Naive thymus-derived CD4-positive, alpha-beta T cell (primary cell): ENCODE results near the gene SLC4A7. TPM values are rescaled to one million over a fixed set of nuclear protein-coding genes. Genes with fewer than 3 reads are reported as not detected.

Source experiments
- ATAC-seq: fragments of 150-1000 bp; cut with Tn5 transposase; 2 replicates; pipeline ENCODE4 v1.10.0; 2021; ENCODE audit warnings: mild to moderate bottlenecking, moderate library complexity
- CTCF ChIA-PET: fragments of 350-600 bp; sonication (Branson Sonifier 250); formaldehyde crosslinking; loops from one replicate; lab custom pipeline; 2021; ENCODE audit warnings: antibody characterized with exemption; lab: Charles Lee
- POLR2A ChIA-PET: fragments of 350-600 bp; sonication (Branson Sonifier 250); formaldehyde crosslinking; loops from one replicate; lab custom pipeline; 2021; ENCODE audit warnings: antibody characterized with exemption, inconsistent platforms; lab: Charles Lee
- DNase-seq, 9 donors: peaks; one replicate each; pipeline versions ENCODE4 v3.0.0 to v3.0.0-alpha.2; 2020 to 2022; ENCODE audit warnings: mixed read lengths in 1 of 9
- H3K27ac ChIP-seq: one replicate; pipeline ENCODE4 v1.7.0; 2013; ENCODE audit warnings: mild to moderate bottlenecking, low read depth, low read length, moderate library complexity
- H3K27me3 ChIP-seq, 2 donors: one replicate each; pipeline ENCODE4 v1.7.0; 2013; ENCODE audit warnings: low read length in 2 of 2, mild to moderate bottlenecking in 2 of 2, moderate library complexity in 2 of 2; ENCODE audit not compliant: control insufficient read depth in 2 of 2, insufficient read depth in 2 of 2
- H3K36me3 ChIP-seq, 3 experiments: 1 replicate in 2 of 3; 2 replicates in 1 of 3; pipeline ENCODE4 v1.7.0; 2013; ENCODE audit warnings: low read length in 3 of 3, mild to moderate bottlenecking in 3 of 3, moderate library complexity in 1 of 3; ENCODE audit not compliant: insufficient read depth in 3 of 3, control insufficient read depth in 2 of 3
- H3K4me1 ChIP-seq, 2 donors: one replicate each; pipeline ENCODE4 v1.7.0; 2013; ENCODE audit warnings: low read length in 2 of 2, mild to moderate bottlenecking in 2 of 2, moderate library complexity in 1 of 2; ENCODE audit not compliant: control insufficient read depth in 2 of 2, insufficient read depth in 2 of 2
- H3K4me3 ChIP-seq: 2 replicates; pipeline ENCODE4 v1.7.0; 2013; ENCODE audit warnings: mild to moderate bottlenecking, low read length
- H3K9me3 ChIP-seq, 3 experiments: 1 replicate in 2 of 3; 2 replicates in 1 of 3; pipeline ENCODE4 v1.7.0; 2013; ENCODE audit warnings: low read length in 3 of 3; ENCODE audit not compliant: control insufficient read depth in 2 of 3
- H3K27ac Mint-ChIP-seq, 9 donors: one replicate each; pipeline ENCODE4 v1.8.0; 2020 to 2022; ENCODE audit warnings: mixed read lengths in 9 of 9, mild to moderate bottlenecking in 8 of 9, moderate library complexity in 5 of 9, inconsistent platforms in 2 of 9
- H3K27me3 Mint-ChIP-seq, 5 donors: one replicate each; pipeline ENCODE4 v1.8.0; 2021 to 2022; ENCODE audit warnings: mixed read lengths in 5 of 5, mild to moderate bottlenecking in 1 of 5
- H3K36me3 Mint-ChIP-seq, 5 donors: one replicate each; pipeline ENCODE4 v1.8.0; 2020 to 2022; ENCODE audit warnings: mixed read lengths in 5 of 5, mild to moderate bottlenecking in 3 of 5, inconsistent platforms in 1 of 5
- H3K4me1 Mint-ChIP-seq, 7 donors: one replicate each; pipeline ENCODE4 v1.8.0; 2020 to 2022; ENCODE audit warnings: mixed read lengths in 7 of 7, mild to moderate bottlenecking in 3 of 7, inconsistent platforms in 1 of 7
- H3K4me3 Mint-ChIP-seq, 10 donors: one replicate each; pipeline ENCODE4 v1.8.0; 2020 to 2022; ENCODE audit warnings: mild to moderate bottlenecking in 10 of 10, mixed read lengths in 10 of 10, moderate library complexity in 6 of 10, inconsistent platforms in 2 of 10
- H3K9me3 Mint-ChIP-seq, 11 donors: one replicate each; pipeline ENCODE4 v1.8.0; 2020 to 2022; ENCODE audit warnings: mixed read lengths in 11 of 11, mild to moderate bottlenecking in 4 of 11, inconsistent platforms in 1 of 11, moderate library complexity in 1 of 11
- intact Hi-C, 2 donors: fragments of 100-400 bp; cut with micrococcal nuclease; formaldehyde crosslinking; loops; one replicate each; pipeline ENCODE4 v1.15.1; 2023
- polyA plus RNA-seq, 2 donors: library from polyadenylated mRNA; unstranded; fragments of 300-500 nt; fragmentation: Illumina TruSeq; gene quantifications; one replicate each; pipeline ENCODE4 v1.2.3, GENCODE V29; 2021
- total RNA-seq, 6 experiments: library from RNA in 5 of 6; stranded (reverse) in 5 of 6; gene quantifications; 1 replicate in 5 of 6; 2 replicates in 1 of 6; pipeline ENCODE4 v1.2.3 and lab custom pipeline; 2021 to 2026

SLC4A7 gene
- total and polyA plus RNA-seq, 7 experiments from 2014 or later, result 9.3 to 69.1 (median 38.4) TPM

- intact Hi-C loops, result loop anchor here in 1 of 2 donors (1.0 kb wide), 1 partner anchor 13 kb away; no protein-coding TSS in a partner anchor
Measured at GRCh38 chr3:27464646-27465045, 19.5 kb downstream of the SLC4A7 start.

DNA sequence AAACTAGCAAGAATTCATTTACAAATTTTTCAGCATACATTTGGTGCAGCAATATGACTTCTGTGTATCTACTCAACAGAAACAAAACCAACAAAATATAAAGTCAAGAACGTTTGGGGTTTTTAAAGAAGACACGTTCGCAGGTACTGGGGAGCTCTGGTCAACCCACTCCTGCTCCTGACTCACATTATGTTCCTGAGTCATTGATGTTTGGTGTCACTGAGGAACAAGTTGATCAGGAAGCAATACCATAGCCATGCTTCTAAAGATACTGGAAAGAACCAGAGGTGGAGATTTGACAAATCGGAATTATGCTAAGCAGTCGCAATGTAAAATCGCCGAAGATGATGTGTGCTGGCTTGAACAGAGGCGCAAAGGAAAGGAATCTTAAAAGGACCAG is 22.0 kb downstream of the SLC4A7 start:
- no peaks in the 10 kb centered on the region for H3K27me3 Mint-ChIP-seq
- Histone ChIP-seq H3K4me1 (no peaks in the 10 kb centered on the region), H3K36me3 (no peaks in the 10 kb centered on the region), H3K27me3 (no peaks in the 10 kb centered on the region), H3K4me3 (no peak overlapping the region), H3K27ac (no peak overlapping the region), H3K9me3 (no peaks in the 10 kb centered on the region)
- DNase-seq (no peak), ATAC-seq (no peak)
- peak overlapping the region in 1 of 10 donors; percentile 10 for H3K4me3 Mint-ChIP-seq
- intact Hi-C loops, result no loop called here
- ChIA-PET POLR2A (no interaction called here), CTCF (interaction anchor here (0.7 kb wide), 1 partner anchor 10 kb away, joined by 3 read pairs; no protein-coding TSS in a partner anchor)
- peaks cover 0 to 37% (median 16%) of the 10 kb centered on the region in 5 donors for H3K36me3 Mint-ChIP-seq
- peaks cover 3 to 40% (median 25%) of the 10 kb centered on the region in 7 donors for H3K4me1 Mint-ChIP-seq
- H3K9me3 Mint-ChIP-seq, result peaks cover 0 to 7% (median 0%) of the 10 kb centered on the region in 11 donors
- H3K27ac Mint-ChIP-seq, result peak overlapping the region in 1 of 9 donors; percentile 26

More at GRCh38 chr3:27464646-27465045, 19.5 kb downstream of the SLC4A7 start:
- peaks cover 0 to 7% (median 0%) of the 10 kb centered on the region in 11 donors for H3K9me3 Mint-ChIP-seq
- POLR2A ChIA-PET, result no interaction called here
- no peaks in the 10 kb centered on the region for H3K36me3 ChIP-seq
- DNase-seq, result no peak
- no peak overlapping the region for H3K4me3 ChIP-seq
- H3K4me1 Mint-ChIP-seq, result peaks cover 8 to 39% (median 27%) of the 10 kb centered on the region in 7 donors
- H3K27me3 Mint-ChIP-seq, result no peaks in the 10 kb centered on the region
- no peak overlapping the region for H3K27ac ChIP-seq
- no peak for ATAC-seq
- no peak overlapping the region for H3K4me3 Mint-ChIP-seq
- CTCF ChIA-PET, result no interaction called here
- peaks cover 0 to 25% (median 16%) of the 10 kb centered on the region in 5 donors for H3K36me3 Mint-ChIP-seq
- H3K27ac Mint-ChIP-seq, result no peak overlapping the region
- no peaks in the 10 kb centered on the region for H3K9me3 ChIP-seq
- H3K27me3 ChIP-seq, result no peaks in the 10 kb centered on the region
- no peaks in the 10 kb centered on the region for H3K4me1 ChIP-seq

GRCh38 chr3:27458929-27459328 is 25.3 kb downstream of the SLC4A7 start:
- Histone ChIP-seq H3K4me3 (no peak overlapping the region), H3K27ac (no peak overlapping the region), H3K9me3 (no peaks in the 10 kb centered on the region), H3K27me3 (no peaks in the 10 kb centered on the region), H3K4me1 (no peaks in the 10 kb centered on the region), H3K36me3 (no peaks in the 10 kb centered on the region)
- ATAC-seq (no peak), DNase-seq (no peak)
- peaks cover 16 to 62% (median 47%) of the 10 kb centered on the region in 7 donors for H3K4me1 Mint-ChIP-seq
- ChIA-PET CTCF (interaction anchor here (1.4 kb wide), 1 partner anchor 8 kb away, joined by 4 read pairs; no protein-coding TSS in a partner anchor), POLR2A (interaction anchor here (0.6 kb wide), 1 partner anchor 1847 kb away, joined by 3 read pairs; no protein-coding TSS in a partner anchor)
- intact Hi-C loops, result loop anchor here (5.0 kb wide), 1 partner anchor 37 kb away; no protein-coding TSS in a partner anchor
- H3K36me3 Mint-ChIP-seq, result peaks cover 0 to 36% (median 16%) of the 10 kb centered on the region in 5 donors
- no peaks in the 10 kb centered on the region for H3K27me3 Mint-ChIP-seq
- peak overlapping the region in 1 of 9 donors; percentile 20 for H3K27ac Mint-ChIP-seq
- H3K9me3 Mint-ChIP-seq, result peaks cover 0 to 7% (median 0%) of the 10 kb centered on the region in 11 donors
- H3K4me3 Mint-ChIP-seq, result no peak overlapping the region

GRCh38 chr3:27456554-27456953 is 27.6 kb downstream of the SLC4A7 start:
- Mint-ChIP-seq H3K4me3 (peak overlapping the region in 1 of 10 donors; percentile 3), H3K27me3 (no peaks in the 10 kb centered on the region), H3K9me3 (no peaks in the 10 kb centered on the region), H3K27ac (no peak overlapping the region), H3K4me1 (peaks cover 24 to 77% (median 61%) of the 10 kb centered on the region in 7 donors), H3K36me3 (peaks cover 0 to 22% (median 8%) of the 10 kb centered on the region in 5 donors)
- H3K4me3 ChIP-seq, result no peak overlapping the region
- DNase-seq (no peak), ATAC-seq (no peak)
- CTCF ChIA-PET, result no interaction called here
- POLR2A ChIA-PET, result no interaction called here
- H3K36me3 ChIP-seq, result no peaks in the 10 kb centered on the region
- no peaks in the 10 kb centered on the region for H3K9me3 ChIP-seq
- H3K27ac ChIP-seq, result no peak overlapping the region
- intact Hi-C loops, result loop anchor here (5.0 kb wide), 1 partner anchor 34 kb away; no protein-coding TSS in a partner anchor
- H3K27me3 ChIP-seq, result no peaks in the 10 kb centered on the region
- peaks cover 7 to 11% of the 10 kb centered on the region in 2 donors for H3K4me1 ChIP-seq

GRCh38 chr3:27454914-27455313 is 29.3 kb downstream of the SLC4A7 start:
- ATAC-seq (no peak), DNase-seq (peak in 1 of 9 donors; percentile 11)
- H3K27ac ChIP-seq, result no peak overlapping the region
- H3K27me3 ChIP-seq, result no peaks in the 10 kb centered on the region
- peak overlapping the region in 3 of 10 donors; percentile 12 to 37 (median 20) for H3K4me3 Mint-ChIP-seq
- H3K9me3 Mint-ChIP-seq, result no peaks in the 10 kb centered on the region
- H3K27ac Mint-ChIP-seq, result peak overlapping the region in 2 of 9 donors; percentile 26 to 41
- intact Hi-C loops, result loop anchor here (1.0 to 5.0 kb wide), 2 partner anchors 24 to 33 kb away; no protein-coding TSS in a partner anchor
- CTCF ChIA-PET, result no interaction called here
- peaks cover 0 to 22% (median 7%) of the 10 kb centered on the region in 5 donors for H3K36me3 Mint-ChIP-seq
- H3K4me3 ChIP-seq, result no peak overlapping the region
- POLR2A ChIA-PET, result no interaction called here
- H3K9me3 ChIP-seq, result no peaks in the 10 kb centered on the region
- peaks cover 7 to 13% of the 10 kb centered on the region in 2 donors for H3K4me1 ChIP-seq
- no peaks in the 10 kb centered on the region for H3K27me3 Mint-ChIP-seq
- no peaks in the 10 kb centered on the region for H3K36me3 ChIP-seq
- H3K4me1 Mint-ChIP-seq, result peaks cover 24 to 72% (median 63%) of the 10 kb centered on the region in 7 donors

- Mint-ChIP-seq H3K27ac (peak overlapping the region in 2 of 9 donors; percentile 13 to 41), H3K36me3 (peaks cover 0 to 22% (median 7%) of the 10 kb centered on the region in 5 donors), H3K27me3 (no peaks in the 10 kb centered on the region), H3K4me1 (peaks cover 24 to 70% (median 63%) of the 10 kb centered on the region in 7 donors), H3K4me3 (peak overlapping the region in 2 of 10 donors; percentile 8 to 45), H3K9me3 (no peaks in the 10 kb centered on the region)
- CTCF ChIA-PET, result no interaction called here
- DNase-seq (no peak), ATAC-seq (no peak)
- POLR2A ChIA-PET, result no interaction called here
- no peaks in the 10 kb centered on the region for H3K27me3 ChIP-seq
- no peak overlapping the region for H3K27ac ChIP-seq
- H3K36me3 ChIP-seq, result no peaks in the 10 kb centered on the region
- intact Hi-C loops, result no loop called here
- no peaks in the 10 kb centered on the region for H3K9me3 ChIP-seq
- no peak overlapping the region for H3K4me3 ChIP-seq
- H3K4me1 ChIP-seq, result peaks cover 7 to 13% of the 10 kb centered on the region in 2 donors
Measured at GRCh38 chr3:27454461-27454860, 29.7 kb downstream of the SLC4A7 start.
